SKM-1 (cell line): ENCODE measurements around the gene FOLR3.
"Not testable (repeated sequence)": the region's sequence is repeated elsewhere in the genome, so short reads cannot be mapped to it uniquely, and the experiment has no call there.

Source experiments
- DNase-seq: peaks from one replicate; lab custom pipeline; 2025; ENCODE audit not compliant: unreplicated experiment; lab: John Stamatoyannopoulos, UW

The FOLR3 gene

DNA sequence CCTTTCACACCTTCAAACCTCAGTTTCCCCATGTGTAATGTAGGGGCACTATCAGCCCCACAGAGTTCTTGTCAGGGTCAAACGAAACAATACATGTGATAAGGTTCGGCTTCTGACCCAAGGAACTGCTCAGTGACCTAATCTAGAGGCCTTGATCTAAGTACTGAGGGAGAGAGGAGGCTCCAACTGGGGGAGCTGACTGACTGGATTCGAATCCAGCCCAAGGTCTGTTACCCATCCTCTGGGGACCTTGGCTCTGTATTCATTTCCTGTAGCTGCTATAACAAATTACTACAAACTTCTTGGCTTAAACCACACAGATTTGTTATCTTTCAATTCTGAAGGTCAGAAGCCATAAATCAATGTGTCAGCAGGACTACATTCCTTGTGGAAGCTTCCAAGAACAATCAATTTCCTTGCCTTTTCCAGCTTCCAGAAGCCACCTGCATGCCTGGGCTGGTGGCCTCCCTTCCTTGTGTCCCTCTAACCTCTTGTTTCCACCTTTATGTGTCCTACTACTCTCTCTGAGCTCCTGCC is 12.3 kb upstream of the FOLR3 start:
- DNase-seq: no peak

GRCh38 chr11:72124046-72124445 is 11.5 kb upstream of the FOLR3 start:
- no peak for DNase-seq

GRCh38 chr11:72125956-72126355 is 9.6 kb upstream of the FOLR3 start:
- no peak for DNase-seq

DNA sequence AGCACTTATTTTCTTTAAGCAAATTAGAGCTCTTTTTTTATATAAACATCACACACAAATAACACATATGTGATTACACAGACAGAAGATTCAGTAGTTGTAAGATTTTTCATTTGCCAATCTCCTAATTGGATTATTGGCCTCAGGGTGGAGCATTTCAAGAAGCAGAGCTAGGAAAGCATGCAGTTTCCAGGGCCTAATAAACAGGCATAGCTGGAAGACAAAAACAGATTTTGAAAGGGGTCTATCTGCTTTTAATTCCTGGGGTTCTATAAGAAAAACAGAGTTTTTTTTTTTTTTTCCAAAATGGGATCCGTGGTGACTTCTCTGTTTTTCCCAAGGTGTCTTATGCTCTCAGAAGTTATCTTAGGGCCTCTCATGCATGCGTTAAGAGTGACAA is 7.6 kb upstream of the FOLR3 start:
- DNase-seq: no peak

- no peak for DNase-seq
Observed at GRCh38 chr11:72129381-72129780, 6.1 kb upstream of the FOLR3 start.

GRCh38 chr11:72132646-72133045 is 2.9 kb upstream of the FOLR3 start:
- DNase-seq: peak; percentile 10

DNA sequence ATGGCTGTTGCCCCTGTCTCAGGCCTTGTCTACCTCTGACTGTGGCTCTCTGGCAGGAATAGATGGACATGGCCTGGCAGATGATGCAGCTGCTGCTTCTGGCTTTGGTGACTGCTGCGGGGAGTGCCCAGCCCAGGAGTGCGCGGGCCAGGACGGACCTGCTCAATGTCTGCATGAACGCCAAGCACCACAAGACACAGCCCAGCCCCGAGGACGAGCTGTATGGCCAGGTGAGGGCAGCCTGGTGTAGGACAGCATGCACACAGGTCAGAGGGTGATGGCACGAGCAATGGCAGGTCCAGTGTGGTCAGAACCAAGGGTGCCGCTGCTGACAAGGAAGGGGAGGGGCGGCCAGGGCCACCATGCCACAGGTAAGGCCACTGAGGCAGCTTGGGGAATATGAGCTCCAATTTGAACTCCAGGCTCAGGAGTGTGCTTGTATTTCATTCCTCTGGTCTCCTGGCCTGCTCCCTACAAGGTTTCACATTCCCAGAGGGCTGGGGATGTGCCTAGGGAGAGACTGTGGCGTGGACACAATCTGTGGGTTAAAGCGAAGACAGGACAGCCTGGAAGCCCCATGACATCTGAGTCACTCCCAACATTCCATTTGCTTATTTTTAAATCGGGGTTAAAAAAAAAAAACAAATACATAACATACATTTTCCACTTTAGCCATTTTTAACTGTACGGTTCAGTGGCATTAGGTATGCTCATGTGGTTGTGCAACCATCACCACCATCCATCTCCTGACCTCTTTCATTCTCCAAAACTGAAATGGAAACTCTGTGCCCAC is 562 bp downstream of the FOLR3 start:
- DNase-seq: no peak

DNA sequence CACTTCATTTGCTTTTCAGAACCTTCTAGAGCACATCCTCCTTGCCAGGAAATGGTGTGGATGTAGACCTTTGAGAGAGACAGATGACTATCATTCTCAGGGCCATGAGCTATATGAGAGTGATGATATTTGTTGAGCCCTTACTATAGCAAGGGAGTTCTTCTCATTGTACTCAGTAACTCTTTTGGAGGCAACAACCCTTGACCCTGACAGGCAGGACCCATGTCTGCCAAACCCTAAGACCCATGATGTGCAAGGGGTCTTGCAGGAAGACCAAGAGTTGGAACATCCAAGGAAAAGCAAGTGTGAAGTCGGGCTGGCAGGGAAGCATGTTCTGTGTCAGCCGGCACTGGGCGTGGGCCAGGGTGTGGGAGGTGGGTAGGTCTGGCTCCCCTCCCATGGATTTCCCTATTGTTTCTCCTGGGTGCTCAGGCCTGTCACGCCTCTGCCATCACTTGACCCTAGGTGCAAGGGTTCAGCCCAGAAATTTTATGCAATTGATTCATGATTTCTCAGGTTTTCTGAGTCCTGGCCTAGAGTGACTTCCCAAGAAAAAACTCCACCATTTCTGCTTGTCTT is 1.2 kb downstream of the FOLR3 start:
- no peak for DNase-seq

GRCh38 chr11:72138821-72139390 is 3.4 kb downstream of the FOLR3 start:
- no peak for DNase-seq

GRCh38 chr11:72139500-72139899 is 4.0 kb downstream of the FOLR3 start:
- no peak for DNase-seq

GRCh38 chr11:72140661-72141060 is 5.1 kb downstream of the FOLR3 start:
- DNase-seq: no peak

DNA sequence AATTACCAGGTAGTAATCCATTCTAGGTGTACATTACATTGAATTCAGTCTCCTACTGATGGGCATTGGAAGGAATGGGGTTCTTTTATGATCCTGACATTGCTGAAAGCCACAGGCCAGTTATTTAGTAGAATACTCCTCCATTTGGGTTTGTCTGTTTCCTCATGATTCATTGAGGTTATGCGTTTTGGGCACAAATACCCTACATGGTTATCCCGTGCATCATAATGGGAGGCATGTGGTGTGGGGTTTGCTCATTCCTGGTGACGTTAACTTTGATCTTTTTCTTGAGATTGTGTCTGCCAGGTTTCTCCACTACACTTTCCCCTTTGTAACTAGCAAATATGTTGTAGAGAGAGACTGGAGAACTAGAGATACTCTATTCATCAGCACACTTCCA is 5.5 kb downstream of the FOLR3 start:
- DNase-seq: no peak

GRCh38 chr11:72142086-72142485 is 6.6 kb downstream of the FOLR3 start:
- DNase-seq: not testable (repeated sequence)

GRCh38 chr11:72142543-72142942 is 7.0 kb downstream of the FOLR3 start:
- DNase-seq: not testable (repeated sequence)

DNA sequence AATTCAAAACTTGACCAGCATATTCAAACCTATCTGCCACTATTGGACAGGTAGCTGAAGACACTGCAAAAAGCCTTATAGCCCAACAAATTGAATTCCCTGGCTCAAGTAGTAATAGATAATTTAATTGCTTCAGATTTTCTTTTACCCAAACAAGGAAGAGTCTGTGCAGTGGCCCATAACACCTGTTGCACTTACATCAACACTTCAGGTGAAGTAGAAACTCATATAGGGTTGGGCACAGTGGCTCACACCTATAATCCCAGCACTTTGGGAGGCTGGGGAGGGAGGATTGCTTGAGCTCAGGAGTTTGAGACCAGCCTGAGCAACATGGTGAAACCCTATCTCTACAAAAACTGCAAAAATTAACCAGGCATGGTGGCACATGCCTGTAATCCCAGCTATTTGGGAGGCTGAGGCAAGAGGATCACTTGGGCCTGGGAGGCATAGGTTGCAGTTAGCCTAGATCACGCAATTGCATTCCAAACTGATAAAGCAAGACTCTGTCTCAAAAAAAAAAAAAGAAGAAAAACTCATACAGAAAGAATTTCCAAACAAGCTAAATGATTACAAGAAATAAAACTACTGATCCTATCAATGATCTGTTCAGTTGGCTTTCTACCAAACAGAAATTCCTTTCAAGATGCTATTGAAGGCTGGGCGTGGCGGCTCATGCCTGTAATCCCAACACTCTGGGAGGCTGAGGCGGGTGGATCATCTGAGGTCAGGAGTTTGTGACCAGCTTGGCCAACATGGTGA is 9.5 kb downstream of the FOLR3 start:
- no peak for DNase-seq

- DNase-seq: no peak
Observed at GRCh38 chr11:72146625-72147024, 11.1 kb downstream of the FOLR3 start.

- DNase-seq: no peak
Observed at GRCh38 chr11:72150882-72151281, 15.4 kb downstream of the FOLR3 start.

DNA sequence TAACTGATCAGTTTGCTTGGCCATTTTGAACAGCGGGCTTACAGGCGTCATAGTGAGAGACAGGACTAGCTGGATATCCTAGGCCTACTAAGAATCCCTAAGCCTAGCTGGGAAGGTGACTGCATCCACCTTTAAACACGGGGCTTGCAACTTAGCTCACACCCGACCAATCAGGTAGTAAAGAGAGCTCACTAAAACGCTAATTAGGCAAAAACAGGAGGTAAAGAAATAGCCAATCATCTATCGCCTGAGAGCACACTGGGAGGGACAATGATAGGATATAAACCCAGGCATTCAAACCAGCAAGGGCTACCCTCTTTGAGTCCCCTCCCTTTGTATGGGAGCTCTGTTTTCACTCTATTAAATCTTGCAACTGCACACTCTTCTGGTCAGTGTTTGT is 18.3 kb downstream of the FOLR3 start:
- DNase-seq: not testable (repeated sequence)

DNA sequence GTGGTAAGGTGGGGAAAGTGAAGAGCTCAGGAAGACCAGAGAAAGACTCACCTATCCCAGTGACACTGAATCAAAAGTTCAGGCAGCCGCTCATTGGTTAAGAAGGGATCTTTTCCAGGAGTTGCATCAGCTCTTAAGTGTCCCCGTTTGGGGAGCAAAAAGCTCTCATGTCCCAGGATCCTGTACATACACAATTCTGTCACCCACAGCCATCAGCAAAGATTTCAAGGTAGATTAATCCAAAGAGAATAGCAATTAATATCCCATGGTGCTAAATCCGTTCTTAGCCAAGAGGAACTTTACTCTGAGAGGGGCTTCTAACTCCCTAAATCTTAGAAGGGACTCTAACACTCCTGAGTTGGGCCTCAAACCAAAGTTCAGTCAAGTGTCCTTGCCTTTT is 19.3 kb downstream of the FOLR3 start:
- DNase-seq: no peak

GRCh38 chr11:72155751-72156150 is 20.2 kb downstream of the FOLR3 start:
- no peak for DNase-seq

GRCh38 chr11:72157131-72157530 is 21.6 kb downstream of the FOLR3 start:
- no peak for DNase-seq
